ENCODE measurements around the gene PI3.

PI3 gene

DNA sequence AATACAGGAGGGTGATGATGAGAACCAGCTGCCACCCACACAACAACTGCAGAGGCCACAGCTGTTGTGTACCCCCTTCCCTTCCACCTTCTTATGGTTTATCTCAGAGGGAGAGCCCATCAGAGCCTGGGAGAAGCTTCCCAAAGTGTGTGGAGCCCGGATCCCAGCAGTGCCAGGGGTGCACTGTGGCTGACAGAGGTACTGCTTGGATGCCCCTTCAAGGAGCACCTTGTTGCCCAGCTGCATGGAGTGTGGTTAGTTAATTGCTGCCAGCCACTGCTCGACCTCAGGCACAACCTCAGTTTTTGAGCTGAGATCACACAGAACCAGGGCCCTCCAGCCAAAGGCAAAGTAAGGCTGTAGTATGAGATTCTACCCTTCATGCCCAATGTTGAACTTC, 13.0 kb downstream of the PI3 start:
- no peak for DNase-seq (ENCODE audit: low spot score)

DNA sequence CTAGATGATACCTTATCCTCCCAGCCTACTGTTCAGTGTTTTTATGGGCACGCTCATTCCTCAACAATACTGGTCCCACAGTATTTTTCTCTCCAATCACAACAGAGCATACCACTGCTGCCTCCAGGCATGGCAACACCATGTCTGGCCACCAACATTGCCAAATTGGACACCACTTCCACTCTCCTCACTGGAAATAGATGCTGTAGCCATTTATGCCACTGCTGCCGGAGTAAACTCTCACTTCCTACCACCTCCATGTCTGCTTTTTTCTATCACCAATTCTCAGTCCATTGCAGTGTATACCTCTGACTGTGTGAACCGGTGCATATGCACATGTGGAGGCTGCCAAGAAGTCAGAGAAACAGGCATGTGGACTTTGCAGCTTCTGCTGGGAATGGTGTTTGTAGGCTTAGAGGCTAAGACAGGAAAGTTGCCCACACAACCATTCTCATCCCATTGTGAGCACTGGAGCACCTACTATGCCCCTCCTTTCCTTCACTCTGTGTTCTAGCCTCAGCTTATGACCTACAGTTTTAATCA, 14.4 kb downstream of the PI3 start:
- no peak for DNase-seq (ENCODE audit: low spot score)

DNA sequence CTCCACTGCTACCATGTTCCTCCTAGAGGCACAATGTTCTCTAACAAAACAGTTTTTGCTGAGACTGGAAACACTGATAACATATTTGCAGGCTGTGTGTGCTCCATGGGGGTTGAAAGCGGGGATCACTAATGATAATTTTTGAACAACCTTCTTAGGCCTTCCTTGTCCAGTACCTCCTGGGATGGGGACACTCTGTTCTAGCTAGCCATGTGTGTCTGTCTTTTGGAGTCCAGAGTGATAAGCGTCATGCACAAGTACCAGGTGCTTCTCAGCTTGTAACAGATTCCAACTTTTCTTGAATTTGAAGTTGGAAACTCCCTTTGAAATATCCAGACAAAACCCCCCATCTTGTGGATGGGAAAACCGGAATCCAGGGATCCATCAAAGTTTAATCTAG, 15.2 kb downstream of the PI3 start:
- no peak for DNase-seq (ENCODE audit: low spot score)

DNA sequence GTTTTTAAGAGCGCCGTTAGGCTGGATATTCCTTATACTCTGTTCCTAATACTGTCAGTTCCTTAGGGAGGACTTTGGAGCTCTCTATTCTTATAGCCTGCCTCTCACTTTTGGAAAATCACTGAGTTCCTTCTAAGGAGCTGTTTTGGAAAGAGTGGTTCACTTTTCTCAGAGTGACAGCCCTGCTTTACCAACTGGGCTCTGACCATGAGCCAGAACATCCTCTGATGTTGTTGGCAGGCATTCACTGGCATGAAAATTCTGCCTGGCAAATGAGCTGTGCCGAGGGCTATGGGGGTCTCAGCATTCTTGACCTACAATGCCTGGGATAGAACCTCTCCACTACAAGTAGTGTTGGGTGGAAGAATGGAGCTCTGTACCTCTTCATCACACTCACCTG, 17.2 kb downstream of the PI3 start:
- no peak for DNase-seq (ENCODE audit: low spot score)

DNA sequence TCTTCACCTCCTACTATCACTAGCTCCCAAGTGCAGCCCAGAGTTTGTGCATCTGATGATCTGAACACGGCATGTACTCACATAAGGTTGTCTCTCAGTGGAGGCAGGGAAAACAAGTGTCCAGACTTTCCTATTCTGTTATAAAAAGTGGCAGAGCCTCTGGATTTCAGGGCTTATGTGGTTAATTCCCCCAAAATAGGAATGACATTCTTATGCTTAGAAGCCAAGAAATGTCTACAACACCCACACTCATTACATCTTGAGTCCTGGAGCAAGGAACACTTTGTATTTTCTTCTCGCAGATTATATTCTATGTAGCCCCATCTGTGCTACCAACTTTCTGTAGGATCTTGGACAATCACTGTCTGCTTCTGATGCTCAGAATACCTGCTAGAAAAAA, 18.6 kb downstream of the PI3 start:
- no peak for DNase-seq (ENCODE audit: low spot score)

DNA sequence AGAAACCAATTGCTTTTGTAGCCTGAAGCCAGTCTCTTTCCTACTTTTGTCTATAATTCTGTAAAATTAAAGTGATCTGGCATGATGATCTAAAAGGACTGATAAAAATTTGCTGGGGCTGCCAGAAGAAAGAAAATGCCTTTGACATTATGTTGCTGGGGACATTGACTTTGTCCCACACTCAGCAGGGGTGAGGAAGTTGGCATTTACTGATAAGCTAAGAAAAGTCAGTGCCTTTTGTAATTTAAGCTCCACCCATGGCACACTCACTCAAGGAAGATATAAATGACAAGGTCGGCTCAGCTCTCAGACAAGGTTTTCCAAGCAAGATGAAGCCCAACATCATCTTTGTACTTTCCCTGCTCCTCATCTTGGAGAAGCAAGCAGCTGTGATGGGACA, 32.0 kb downstream of the PI3 start, which contains the start of gene SEMG1:
Gene SEMG1, plus strand, starts transcription at position 309 of the 400 bp plus-strand sequence. Its CDS starts 21 bp downstream, at position 330.
- DNase-seq (ENCODE audit: low spot score), result no peak

DNA sequence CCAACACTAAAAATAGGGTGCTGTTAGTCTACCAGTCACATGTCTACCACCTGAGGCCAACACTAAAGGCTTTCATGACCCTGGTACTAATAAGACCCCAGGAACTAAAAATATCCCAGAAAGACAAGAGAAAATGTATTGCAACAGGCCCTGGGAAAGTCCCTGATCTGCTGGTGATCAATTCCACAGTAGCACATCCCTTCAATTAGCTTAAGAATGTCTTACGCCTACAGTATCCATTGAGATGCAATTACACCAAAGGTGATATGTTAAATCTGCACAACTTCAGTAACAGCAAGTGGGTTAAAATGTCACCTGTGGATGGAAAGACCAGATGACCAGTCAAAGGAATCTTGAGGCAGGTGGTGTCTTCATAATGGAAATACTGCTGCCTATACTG, 35.2 kb downstream of the PI3 start:
- DNase-seq (ENCODE audit: low spot score), result no peak

DNA sequence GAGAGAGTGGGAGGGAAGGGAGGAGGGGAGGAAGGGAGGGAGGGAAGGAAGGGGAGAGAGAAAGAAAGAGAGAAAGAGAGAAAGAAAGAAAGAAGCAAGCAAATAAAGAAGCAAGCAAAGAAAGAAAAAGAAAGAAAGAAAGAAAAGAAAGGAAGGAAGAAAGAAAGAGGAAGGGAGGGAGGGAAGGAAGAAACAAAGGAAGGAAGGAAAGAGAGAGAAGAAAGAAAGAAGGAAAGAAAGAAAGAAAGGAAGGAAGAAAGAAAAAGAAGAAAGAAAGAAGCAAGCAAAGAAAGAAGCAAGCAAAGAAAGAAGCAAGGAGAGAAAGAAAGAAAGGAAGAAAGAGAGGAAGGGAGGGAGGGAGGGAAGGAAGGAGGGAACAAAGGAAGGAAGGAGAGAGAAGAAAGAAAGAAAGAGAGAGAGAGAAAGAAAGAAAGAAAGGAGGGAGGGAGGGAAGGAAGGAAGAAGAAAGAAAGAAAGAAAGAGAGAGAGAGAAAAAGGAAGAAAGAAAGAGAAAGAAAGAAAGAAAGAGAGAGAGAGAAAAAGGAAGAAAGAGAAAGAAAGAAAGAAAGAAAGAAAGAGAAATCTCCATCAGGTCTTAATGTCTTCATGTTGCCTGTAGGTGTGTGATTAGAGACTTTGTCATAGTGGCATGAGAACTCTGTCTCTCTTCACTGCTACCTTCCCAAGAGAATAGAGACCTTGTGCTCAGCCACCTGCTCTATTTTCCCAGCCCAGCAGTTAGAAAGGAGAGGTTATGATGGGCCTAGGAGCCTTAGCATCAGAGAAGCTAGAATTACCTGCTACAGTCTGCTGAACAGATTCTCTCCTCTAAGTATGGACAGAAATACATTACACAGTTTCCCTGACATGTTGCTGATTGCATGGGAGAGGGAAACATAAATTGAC, 37.1 kb downstream of the PI3 start:
- DNase-seq (ENCODE audit: low spot score), result no peak

DNA sequence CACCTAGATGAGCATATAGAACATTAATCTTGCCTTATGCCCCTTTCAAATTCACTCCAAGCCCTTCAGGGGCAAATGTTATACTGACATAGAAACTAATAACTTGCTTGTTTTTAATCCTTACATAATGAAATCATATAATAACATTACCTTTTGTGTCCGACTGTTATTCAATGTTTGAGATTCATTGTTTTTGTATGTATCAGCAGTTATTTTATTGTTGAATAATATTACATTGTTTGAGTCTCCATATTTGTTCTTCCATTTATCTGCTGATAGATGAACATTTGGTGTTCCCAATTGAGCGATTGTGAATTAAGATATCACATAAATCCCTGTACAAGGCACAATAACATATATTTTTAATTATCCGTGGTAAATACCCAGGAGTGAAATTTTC, 38.1 kb downstream of the PI3 start:
- DNase-seq (ENCODE audit: low spot score), result no peak

DNA sequence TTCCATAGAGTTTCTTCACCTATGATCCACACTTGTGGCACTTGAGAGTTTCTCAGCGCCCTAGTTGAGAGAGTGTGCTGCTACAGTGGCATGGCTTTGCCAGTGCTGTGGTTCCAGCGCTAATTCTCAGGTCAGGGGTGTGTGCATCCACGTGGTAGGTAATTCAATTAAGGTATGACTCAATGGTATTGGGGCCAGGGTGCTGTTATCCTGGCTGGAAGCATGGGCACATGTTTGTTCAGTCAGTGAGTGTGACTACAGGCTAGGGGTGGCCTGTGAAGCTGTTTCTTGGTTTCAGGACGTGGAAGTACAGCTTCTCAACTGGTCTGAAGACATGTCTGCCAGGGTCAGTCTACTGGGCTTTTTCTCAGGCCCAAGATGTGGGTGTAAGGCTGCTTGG, 43.4 kb downstream of the PI3 start:
- DNase-seq (ENCODE audit: low spot score), result no peak

DNA sequence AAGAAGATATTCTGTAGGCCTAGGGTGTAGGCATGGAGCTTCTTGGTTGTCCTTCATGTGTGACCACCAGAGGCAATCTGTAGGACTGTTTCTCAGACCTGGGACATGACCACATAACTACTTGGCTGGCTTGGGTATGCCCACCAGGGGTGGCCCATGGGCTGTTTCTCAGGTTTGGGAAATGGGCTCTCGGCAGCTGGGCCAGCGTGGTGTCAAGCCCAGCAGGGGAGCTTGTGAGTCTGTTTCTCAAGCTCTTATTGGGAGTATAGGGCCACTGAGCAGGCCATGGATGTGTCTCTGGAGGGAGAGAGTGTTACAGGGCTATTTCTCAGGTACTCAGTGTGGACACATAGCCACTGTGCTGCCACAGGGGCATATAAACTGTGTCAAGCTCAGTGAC, 43.9 kb downstream of the PI3 start:
- DNase-seq (ENCODE audit: low spot score), result no peak

DNA sequence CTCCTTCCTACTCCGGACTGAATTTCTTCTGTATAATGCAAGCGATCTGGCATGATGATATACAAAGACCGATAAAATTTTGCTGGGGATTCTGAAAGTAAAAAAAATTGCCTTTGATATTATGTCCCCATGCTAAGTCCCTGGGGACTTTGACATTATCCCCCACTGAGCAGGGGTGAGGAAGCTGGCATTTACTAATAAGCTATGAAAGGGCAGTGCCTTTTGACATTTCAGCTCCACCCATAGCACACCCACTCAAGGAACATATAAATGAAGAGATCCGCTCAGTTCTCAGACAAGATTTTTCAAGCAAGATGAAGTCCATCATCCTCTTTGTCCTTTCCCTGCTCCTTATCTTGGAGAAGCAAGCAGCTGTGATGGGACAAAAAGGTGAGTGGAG, 46.4 kb downstream of the PI3 start, which contains the start of gene SEMG2:
Gene SEMG2, plus strand, starts transcription at position 298 of the 400 bp plus-strand sequence. Its CDS starts 17 bp downstream, at position 315.
- no peak for DNase-seq (ENCODE audit: low spot score)

DNA sequence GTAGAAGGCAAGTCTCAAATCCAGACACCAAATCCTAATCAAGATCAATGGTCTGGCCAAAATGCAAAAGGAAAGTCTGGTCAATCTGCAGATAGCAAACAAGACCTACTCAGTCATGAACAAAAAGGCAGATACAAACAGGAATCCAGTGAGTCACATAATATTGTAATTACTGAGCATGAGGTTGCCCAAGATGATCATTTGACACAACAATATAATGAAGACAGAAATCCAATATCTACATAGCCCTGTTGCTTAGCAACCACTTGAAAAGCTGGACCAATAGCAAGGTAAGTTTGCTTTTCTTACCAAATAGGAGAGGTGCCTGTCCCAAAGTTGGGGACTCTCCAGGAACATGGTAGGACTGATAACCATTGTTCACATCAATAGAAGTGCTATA, 48.4 kb downstream of the PI3 start:
- no peak for DNase-seq (ENCODE audit: low spot score)
